H9 (cell line): Measurements from ENCODE around the gene CD58. TPM values are rescaled to one million over a fixed set of nuclear protein-coding genes. Genes with fewer than 3 reads are reported as not detected.

Experiments
- DNase-seq: peaks from one replicate; pipeline ENCODE4 v3.0.0-alpha.2; 2017
- H2AFZ ChIP-seq: one replicate; pipeline ENCODE4 v1.6.1; 2013; ENCODE audit warnings: mild to moderate bottlenecking, low read length, control low read depth, moderate library complexity
- H2AK5ac ChIP-seq: 2 replicates; pipeline ENCODE4 v1.6.1; 2013; ENCODE audit warnings: low read length, control low read depth, mixed read lengths; ENCODE audit not compliant: insufficient read length
- H2BK120ac ChIP-seq: one replicate; pipeline ENCODE4 v1.6.1; 2013; ENCODE audit warnings: low read depth, mild to moderate bottlenecking, low read length, control low read depth, inconsistent platforms; ENCODE audit not compliant: poor library complexity, severe bottlenecking
- H2BK12ac ChIP-seq: 2 replicates; pipeline ENCODE4 v1.6.1; 2013; ENCODE audit warnings: low read length, control low read depth, mixed read lengths, low read depth; ENCODE audit not compliant: insufficient read length
- H2BK15ac ChIP-seq: 2 replicates; pipeline ENCODE4 v1.6.1; 2013; ENCODE audit warnings: low read depth, low read length, control low read depth
- H2BK20ac ChIP-seq: one replicate; pipeline ENCODE4 v1.6.1; 2013; ENCODE audit warnings: low read depth, mild to moderate bottlenecking, low read length, control low read depth, inconsistent platforms; ENCODE audit not compliant: poor library complexity, severe bottlenecking
- H2BK5ac ChIP-seq: 2 replicates; pipeline ENCODE4 v1.6.1; 2013; ENCODE audit warnings: low read length, control low read depth, mixed read lengths; ENCODE audit not compliant: insufficient read length
- H3K14ac ChIP-seq: 2 replicates; pipeline ENCODE4 v1.6.1; 2013; ENCODE audit warnings: low read length, control low read depth; ENCODE audit not compliant: insufficient read depth
- H3K18ac ChIP-seq: 2 replicates; pipeline ENCODE4 v1.6.1; 2013; ENCODE audit warnings: low read depth, mild to moderate bottlenecking, mixed read lengths, low read length, control low read depth; ENCODE audit not compliant: insufficient read length
- H3K23ac ChIP-seq: 2 replicates; pipeline ENCODE4 v1.6.1; 2013; ENCODE audit warnings: low read length, control low read depth, mixed read lengths, low read depth; ENCODE audit not compliant: insufficient read length
- H3K23me2 ChIP-seq: 2 replicates; pipeline ENCODE4 v1.6.1; 2013; ENCODE audit warnings: low read depth, mild to moderate bottlenecking, mixed read lengths, low read length, control low read depth; ENCODE audit not compliant: insufficient read length, poor library complexity, severe bottlenecking
- H3K27ac ChIP-seq: 2 replicates; pipeline ENCODE4 v1.5.1; 2013; ENCODE audit warnings: low read length, control low read depth, mixed read lengths, low read depth; ENCODE audit not compliant: insufficient read length
- H3K27me3 ChIP-seq: 2 replicates; pipeline ENCODE4 v1.6.1; 2013; ENCODE audit warnings: low read length, control low read depth, inconsistent platforms; ENCODE audit not compliant: insufficient read depth
- H3K4ac ChIP-seq: 2 replicates; pipeline ENCODE4 v1.6.1; 2013; ENCODE audit warnings: low read depth, mild to moderate bottlenecking, control low read depth, inconsistent platforms, low read length, moderate library complexity
- H3K4me1 ChIP-seq: 2 replicates; pipeline ENCODE4 v1.6.1; 2013; ENCODE audit warnings: low read length, control low read depth, inconsistent platforms; ENCODE audit not compliant: insufficient read depth
- H3K4me2 ChIP-seq: 2 replicates; pipeline ENCODE4 v1.6.1; 2013; ENCODE audit warnings: low read length, control low read depth, mixed read lengths; ENCODE audit not compliant: insufficient read length, insufficient read depth
- H3K56ac ChIP-seq: 2 replicates; pipeline ENCODE4 v1.6.1; 2013; ENCODE audit warnings: low read depth, mild to moderate bottlenecking, mixed read lengths, low read length, control low read depth; ENCODE audit not compliant: insufficient read length
- H3K79me1 ChIP-seq: 2 replicates; pipeline ENCODE4 v1.6.1; 2013; ENCODE audit warnings: low read depth, mild to moderate bottlenecking, moderate library complexity, low read length, control low read depth, inconsistent platforms; ENCODE audit not compliant: insufficient read depth, poor library complexity, severe bottlenecking
- H3K79me2 ChIP-seq: 2 replicates; pipeline ENCODE4 v1.6.1; 2013; ENCODE audit warnings: low read length, control low read depth, inconsistent platforms; ENCODE audit not compliant: insufficient read depth
- H3K9ac ChIP-seq: 2 replicates; pipeline ENCODE4 v1.6.1; 2013; ENCODE audit warnings: low read length, control low read depth, mixed read lengths; ENCODE audit not compliant: insufficient read length; ENCODE audit errors: extremely low read depth
- H3K9me3 ChIP-seq: one replicate; pipeline ENCODE4 v1.6.1; 2013; ENCODE audit warnings: low read depth, low read length, inconsistent platforms; ENCODE audit not compliant: control insufficient read depth
- H3T11ph ChIP-seq: one replicate; pipeline ENCODE4 v1.6.1; 2013; ENCODE audit warnings: mild to moderate bottlenecking, low read length, control low read depth, inconsistent platforms
- H4K20me1 ChIP-seq: one replicate; pipeline ENCODE4 v1.6.1; 2013; ENCODE audit not compliant: control insufficient read depth, insufficient read length, insufficient read depth
- H4K5ac ChIP-seq: 2 replicates; pipeline ENCODE4 v1.6.1; 2013; ENCODE audit warnings: low read depth, mild to moderate bottlenecking, mixed read lengths, low read length, control low read depth; ENCODE audit not compliant: insufficient read length
- H4K8ac ChIP-seq: replicated peaks from 2 replicates; pipeline ENCODE4 v1.6.1; 2013; ENCODE audit warnings: low read length, control low read depth, mixed read lengths, low read depth; ENCODE audit not compliant: insufficient read length
- H4K91ac ChIP-seq: 2 replicates; pipeline ENCODE4 v1.6.1; 2013; ENCODE audit warnings: low read depth, mild to moderate bottlenecking, moderate library complexity, mixed read lengths, low read length, control low read depth; ENCODE audit not compliant: insufficient read length
- H3K27ac Mint-ChIP-seq, 3 experiments: 2 replicates in 2 of 3; 3 replicates in 1 of 3; pipeline ENCODE4 v1.8.0; 2020 to 2021; ENCODE audit warnings: mixed read lengths in 3 of 3, mild to moderate bottlenecking in 1 of 3, moderate library complexity in 1 of 3
- H3K27me3 Mint-ChIP-seq: 2 replicates; pipeline ENCODE4 v1.8.0; 2021; ENCODE audit warnings: low read depth, mild to moderate bottlenecking, moderate library complexity, mixed read lengths
- H3K36me3 Mint-ChIP-seq, 3 experiments: 2 replicates in 2 of 3; 3 replicates in 1 of 3; pipeline ENCODE4 v1.8.0; 2020 to 2021; ENCODE audit warnings: low read depth in 3 of 3, mixed read lengths in 3 of 3; ENCODE audit not compliant: insufficient read depth in 1 of 3
- H3K4me1 Mint-ChIP-seq, 2 experiments: 2 replicates each; pipeline ENCODE4 v1.8.0; 2020; ENCODE audit warnings: mixed read lengths in 2 of 2
- H3K4me3 Mint-ChIP-seq, 2 experiments: 2 replicates in 1 of 2; 3 replicates in 1 of 2; pipeline ENCODE4 v1.8.0; 2020 to 2021; ENCODE audit warnings: mild to moderate bottlenecking in 2 of 2, mixed read lengths in 2 of 2, moderate library complexity in 1 of 2
- H3K9me3 Mint-ChIP-seq, 2 experiments: 2 replicates in 1 of 2; 3 replicates in 1 of 2; pipeline ENCODE4 v1.8.0; 2020; ENCODE audit warnings: mild to moderate bottlenecking in 2 of 2, mixed read lengths in 2 of 2, moderate library complexity in 1 of 2
- CTCF ChIP-seq: fragments of 200-600 bp; sonication (generic); conservative IDR thresholded peaks from 3 replicates; pipeline ENCODE4 v1.8.0; 2021; ENCODE audit warnings: antibody characterized with exemption, mild to moderate bottlenecking
- WGBS: extraction: QIAGEN DNeasy Blood & Tissue Kit; methylation state at CpG from one replicate; pipeline ENCODE4 v1.1.7; 2013; ENCODE audit warnings: missing lambda C conversion rate, low lambda C conversion rate, mixed read lengths; ENCODE audit not compliant: insufficient read length; ENCODE audit errors: extremely low coverage; 5-methylcytosine and 5-hydroxymethylcytosine counted together
- total RNA-seq: library from RNA; stranded (reverse); gene quantifications from 2 replicates; pipeline ENCODE4 v1.2.1, GENCODE V29; 2021

CD58 gene
- total RNA-seq, 1 experiment from 2014 or later, result 4.3 TPM

- Histone ChIP-seq H3K23ac (no peak overlapping the region), H4K8ac (peak overlapping the region; percentile 29), H3T11ph (no peak overlapping the region), H3K14ac (no peak overlapping the region), H3K9me3 (no peaks in the 10 kb centered on the region), H2BK12ac (no peak overlapping the region), H3K9ac (no peak overlapping the region), H3K79me1 (no peaks in the 10 kb centered on the region), H2BK5ac (no peak overlapping the region), H4K91ac (no peak overlapping the region), H2AFZ (peak overlapping the region; percentile 23), H3K56ac (no peak overlapping the region), H3K79me2 (no peaks in the 10 kb centered on the region), H2BK15ac (no peak overlapping the region), H4K5ac (no peak overlapping the region), H3K4me1 (no peaks in the 10 kb centered on the region), H3K4ac (no peak overlapping the region), H3K4me2 (no peak overlapping the region), H2BK120ac (no peak overlapping the region), H2AK5ac (no peak overlapping the region), H3K27me3 (no peaks in the 10 kb centered on the region), H3K18ac (no peak overlapping the region), H3K27ac (no peak overlapping the region), H3K23me2 (no peaks in the 10 kb centered on the region), H4K20me1 (no peaks in the 10 kb centered on the region), H2BK20ac (no peak overlapping the region)
- Mint-ChIP-seq H3K36me3 (no peaks in the 10 kb centered on the region), H3K27me3 (peaks cover 2% of the 10 kb centered on the region; the same call in 1 of the 2 replicates), H3K9me3 (no peaks in the 10 kb centered on the region), H3K4me3 (no peak overlapping the region), H3K27ac (peak overlapping the region in 1 of 3 experiments; percentile 52; a peak in 1 of 7 replicates), H3K4me1 (peaks cover 7 to 15% of the 10 kb centered on the region in 2 experiments; a peak in 3 of 4 replicates)
- peak; percentile 93 for TF ChIP-seq CTCF
- DNase-seq, result peak; percentile 82
- WGBS, result no CpG with 5 or more reads among the region's 13 CpGs
Measured at GRCh38 chr1:116498789-116499628, 71.8 kb downstream of the CD58 start.
